ENCODE results near the gene CCDC30.
A peak's percentile ranks its signal among the peaks of the same experiment; 100 is the strongest.
"Not testable (repeated sequence)": the region's sequence is repeated elsewhere in the genome, so short reads cannot be mapped to it uniquely, and the experiment has no call there.

CCDC30 gene

DNA sequence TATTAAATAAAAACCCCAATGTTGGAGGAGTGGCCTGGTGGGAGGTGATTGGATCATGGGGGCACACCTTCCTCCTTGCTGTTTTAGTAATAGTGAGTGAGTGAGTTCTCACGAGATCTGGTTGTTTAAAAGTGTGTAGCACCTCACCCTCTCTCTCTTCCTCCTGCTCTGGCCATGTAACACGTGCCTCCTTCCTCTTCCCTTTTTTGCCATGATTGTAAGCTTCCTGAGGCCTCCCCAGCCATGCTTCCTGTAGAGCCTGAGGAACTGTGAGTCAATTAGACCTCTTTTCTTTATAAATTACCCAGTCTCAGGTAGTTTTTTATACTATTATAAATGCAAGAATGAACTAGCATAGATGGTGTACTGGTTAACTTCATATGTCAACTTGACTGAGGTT is 68.0 kb downstream of the CCDC30 start:
- DNase-seq: no peak

DNA sequence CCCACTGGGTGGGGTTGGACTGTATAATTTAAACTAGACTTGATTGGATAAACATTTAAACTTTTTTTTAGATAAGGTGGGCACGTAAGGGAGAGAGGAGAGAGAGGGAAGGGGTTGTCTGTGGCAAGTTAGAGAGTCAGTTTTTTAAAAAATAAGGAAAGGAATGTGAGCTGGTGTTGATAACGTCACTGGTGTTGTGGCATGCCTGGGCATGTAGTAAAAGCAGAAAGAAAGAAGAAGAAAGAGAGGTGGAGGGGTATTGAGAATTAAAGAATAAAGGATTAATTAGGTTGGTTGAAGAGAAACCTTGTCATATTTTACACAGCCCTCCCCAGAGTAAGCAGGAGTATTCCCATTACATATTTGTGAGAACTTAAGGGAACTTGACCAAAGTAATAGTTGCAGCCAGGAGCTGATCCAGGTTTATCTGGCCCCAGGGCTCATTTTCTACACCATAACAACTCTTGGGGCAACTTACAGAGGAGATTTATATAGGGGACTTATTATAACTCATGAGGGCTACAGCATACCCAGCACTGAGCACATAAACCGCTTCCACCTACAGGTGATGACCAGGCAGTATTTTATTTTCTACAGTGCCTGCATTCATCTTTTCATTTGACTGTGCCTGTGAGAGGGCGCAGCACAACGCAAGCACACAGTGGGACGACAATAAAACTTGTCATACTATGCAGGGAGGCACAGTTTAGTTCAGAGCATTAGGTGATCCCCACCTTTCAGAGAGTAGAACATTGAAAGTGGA is 70.2 kb downstream of the CCDC30 start:
- no peak for DNase-seq

- DNase-seq: no peak
Measured at GRCh38 chr1:42541104-42541503, 78.0 kb downstream of the CCDC30 start.

GRCh38 chr1:42551180-42551579 is 88.1 kb downstream of the CCDC30 start:
- DNase-seq: peak; percentile 67 to 71 (median 69)

DNA sequence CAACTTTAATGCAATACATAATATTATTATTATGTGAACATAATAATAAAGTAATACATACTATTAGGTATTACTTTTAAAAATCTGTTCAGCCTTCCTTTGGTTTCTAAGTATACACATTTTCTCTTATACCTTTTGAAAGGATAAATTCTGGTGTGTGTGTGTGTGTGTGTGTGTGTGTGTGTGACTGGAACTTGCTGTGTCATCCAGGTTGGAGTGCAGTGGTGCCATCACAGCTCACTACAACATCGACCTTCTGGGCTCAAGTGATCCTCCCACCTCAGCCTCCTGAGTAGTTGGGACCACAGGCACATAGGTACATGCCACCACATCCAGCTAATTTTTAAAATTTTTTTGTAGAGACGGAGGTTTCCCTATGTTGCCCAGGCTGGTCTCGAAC is 88.5 kb downstream of the CCDC30 start:
- no peak for DNase-seq

DNA sequence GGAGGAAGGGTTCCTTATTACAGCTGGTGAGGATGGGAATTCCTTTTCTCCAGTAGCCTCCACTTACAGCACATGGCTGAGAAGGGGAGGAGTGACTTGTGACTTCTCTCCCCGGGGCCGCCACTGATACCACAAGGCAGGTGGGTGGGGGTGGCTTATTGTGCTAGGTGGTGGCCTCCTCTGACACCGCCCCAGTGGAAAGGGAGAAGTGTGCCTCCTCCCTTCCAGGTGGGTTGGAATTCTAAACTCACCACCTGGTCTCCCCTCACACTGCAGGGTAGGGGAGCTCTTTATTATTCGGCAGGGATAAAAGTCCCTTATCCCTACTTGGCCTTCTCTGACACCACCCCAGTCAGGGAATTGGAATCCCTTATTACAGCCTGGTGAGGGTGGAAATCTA is 89.5 kb downstream of the CCDC30 start:
- DNase-seq: no peak

DNA sequence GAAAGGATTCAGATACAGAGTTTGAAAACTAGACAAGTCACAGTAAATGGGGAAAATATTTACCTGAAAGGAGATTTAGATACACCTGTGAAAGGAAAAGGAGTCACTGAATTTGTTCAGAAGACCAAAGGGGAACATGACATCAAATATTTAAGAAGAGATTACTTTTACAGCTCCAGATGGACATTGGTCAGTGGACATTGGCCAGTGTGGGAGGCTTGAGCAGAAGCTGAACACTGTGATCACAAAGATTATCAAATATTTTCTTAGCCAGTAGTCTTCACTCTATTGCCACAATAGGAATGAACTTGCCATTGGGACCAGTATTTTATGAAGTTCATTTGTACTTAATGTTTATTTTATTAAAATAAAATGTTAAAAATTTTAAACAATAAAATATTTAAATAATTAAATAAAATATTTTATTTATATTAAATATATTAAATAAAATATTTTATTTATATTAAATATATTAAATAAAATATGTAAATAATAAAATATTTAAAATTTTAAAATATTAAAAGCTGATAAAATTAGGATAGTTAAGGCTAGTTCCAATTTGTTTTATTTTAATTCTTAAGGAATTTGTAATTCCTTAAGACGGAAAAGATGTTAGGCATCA is 94.3 kb downstream of the CCDC30 start:
- no peak for DNase-seq

DNA sequence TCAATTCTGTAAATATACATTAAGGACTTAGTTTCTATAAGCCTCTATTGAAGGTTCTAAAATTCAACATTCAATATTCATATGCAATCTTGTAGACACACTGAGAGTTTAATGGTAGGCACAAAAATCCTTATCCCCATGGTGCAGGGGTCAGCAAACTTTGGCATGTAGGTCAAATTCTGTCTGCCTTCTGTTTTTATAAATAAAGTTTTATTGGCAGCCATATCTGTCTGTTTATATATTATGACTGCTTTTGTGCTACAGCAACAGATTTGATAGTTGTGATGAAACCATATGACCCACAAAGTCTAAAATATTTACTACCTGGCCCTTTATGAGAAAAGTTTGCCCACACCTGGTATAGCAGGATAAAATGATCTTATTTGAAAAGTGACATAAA is 104.0 kb downstream of the CCDC30 start:
- no peak for DNase-seq

- DNase-seq: no peak
Measured at GRCh38 chr1:42576935-42577334, 113.8 kb downstream of the CCDC30 start.

- DNase-seq: no peak
Measured at GRCh38 chr1:42586016-42586415, 122.9 kb downstream of the CCDC30 start.

GRCh38 chr1:42587753-42588152 is 124.7 kb downstream of the CCDC30 start:
- DNase-seq: no peak

DNA sequence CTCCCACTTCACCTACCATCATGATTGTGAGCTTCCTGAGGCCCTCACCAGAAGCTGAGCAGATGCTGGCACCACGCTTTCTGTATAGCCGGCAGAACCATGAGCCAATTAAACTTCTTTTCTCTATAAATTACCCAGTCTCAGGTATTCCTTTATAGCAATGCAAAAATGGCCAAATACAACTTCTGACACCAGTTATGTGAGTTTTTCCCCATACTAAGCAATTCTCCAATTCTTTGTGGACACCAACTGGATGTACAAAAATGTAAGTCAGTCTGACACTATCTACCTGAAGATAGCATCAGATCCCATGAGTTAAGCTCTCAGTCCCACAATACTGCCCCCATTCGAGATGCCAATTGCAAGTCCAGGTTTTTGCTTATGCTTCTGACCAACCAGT is 129.7 kb downstream of the CCDC30 start:
- DNase-seq: no peak

GRCh38 chr1:42593486-42594100 is 130.5 kb downstream of the CCDC30 start:
- no peak for DNase-seq

DNA sequence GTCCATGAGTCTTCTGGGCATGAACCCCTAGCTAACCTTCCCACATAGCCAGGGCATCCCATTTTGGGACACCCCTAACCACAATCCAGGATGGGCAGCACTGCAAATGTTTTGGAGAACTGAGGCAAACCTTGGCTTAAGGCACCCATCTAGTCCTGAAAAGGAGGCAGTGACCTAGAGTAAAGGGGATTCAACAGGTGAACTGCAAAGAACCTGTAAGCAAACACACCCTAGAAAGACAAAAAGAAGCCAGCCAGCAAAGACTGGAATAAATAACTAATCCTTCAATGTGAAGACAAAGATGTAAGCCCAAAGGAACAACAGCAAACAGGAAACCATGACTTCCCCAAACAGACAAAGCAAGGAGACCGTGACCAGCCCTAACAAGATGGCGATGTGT is 138.4 kb downstream of the CCDC30 start:
- no peak for DNase-seq

GRCh38 chr1:42613803-42614131 is 150.7 kb downstream of the CCDC30 start:
- DNase-seq: no peak

DNA sequence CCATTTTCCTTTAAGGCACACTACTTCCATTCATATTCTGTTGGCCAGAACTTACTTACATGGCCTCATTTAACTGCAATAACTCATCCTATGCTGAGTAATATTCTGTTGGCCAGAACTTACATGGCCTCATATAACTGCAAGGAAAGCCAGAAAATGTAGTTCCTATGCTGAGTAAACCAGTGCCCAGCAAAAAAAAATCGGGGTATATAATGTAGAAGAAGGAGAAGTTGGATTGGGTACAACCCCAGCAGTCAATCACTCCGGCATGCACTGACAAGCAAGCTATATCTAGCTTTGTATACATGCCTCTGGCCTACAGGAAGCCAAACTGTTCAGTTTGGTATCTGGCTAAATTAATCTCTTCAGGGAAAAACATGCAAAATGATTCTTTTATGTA is 155.8 kb downstream of the CCDC30 start:
- no peak for DNase-seq

DNA sequence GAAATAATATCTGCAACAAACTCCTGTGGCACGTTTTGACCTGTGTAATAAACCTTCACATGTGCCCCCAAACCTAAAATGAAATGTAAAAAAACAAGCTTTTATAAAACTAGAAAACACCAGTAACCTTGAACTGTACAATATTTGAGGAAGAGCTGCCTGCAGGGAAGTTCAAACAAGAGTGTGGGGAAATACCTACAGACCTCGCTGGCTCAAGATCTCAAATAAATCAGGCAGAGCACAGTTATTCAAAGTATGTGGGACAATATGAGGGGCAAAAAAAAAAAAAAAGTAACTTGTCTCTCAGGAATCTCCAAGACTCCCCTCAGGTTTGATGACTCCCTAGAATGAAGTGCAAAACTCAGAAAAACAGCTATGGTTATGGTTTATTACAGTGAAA is 157.2 kb downstream of the CCDC30 start:
- DNase-seq: no peak

GRCh38 chr1:42621180-42621579 is 158.1 kb downstream of the CCDC30 start:
- DNase-seq: not testable (repeated sequence)

DNA sequence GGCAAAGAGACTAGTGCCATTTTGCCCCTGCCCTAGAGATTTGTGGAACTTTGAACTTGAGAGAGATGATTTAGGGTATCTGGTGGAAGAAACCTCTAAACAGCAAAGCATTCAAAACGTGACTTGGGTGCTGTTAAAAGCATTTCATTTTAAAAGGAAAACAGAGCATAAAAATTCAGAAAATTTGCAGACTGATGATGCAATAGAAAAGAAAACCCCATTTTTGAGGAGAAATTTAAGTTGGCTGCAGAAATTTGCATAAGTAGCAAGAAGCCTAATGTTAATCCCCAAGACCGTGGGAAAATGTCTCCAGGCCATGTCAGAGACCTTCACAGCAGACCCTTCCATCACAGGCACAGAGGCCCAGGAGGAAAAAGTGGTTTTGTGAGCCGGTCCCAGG is 164.1 kb downstream of the CCDC30 start:
- DNase-seq: not testable (repeated sequence)

DNA sequence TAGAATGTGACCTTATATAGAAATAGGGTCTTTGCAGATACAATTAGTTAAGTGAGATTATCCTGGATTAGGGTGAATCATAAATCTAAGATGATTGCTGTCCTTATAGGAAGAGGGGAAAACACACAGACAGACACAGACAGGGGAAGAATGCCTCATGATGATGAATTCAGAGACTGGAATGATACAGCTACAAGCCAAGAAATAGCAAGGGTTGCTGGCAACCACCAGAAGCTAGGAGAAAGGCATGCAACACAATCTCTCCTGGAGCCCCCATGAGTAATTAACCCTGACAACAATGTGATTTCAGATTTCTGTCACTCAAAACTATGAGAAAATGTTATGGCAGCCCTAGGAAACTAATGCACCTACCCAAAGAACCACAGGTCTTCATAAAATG is 176.0 kb downstream of the CCDC30 start:
- no peak for DNase-seq

- DNase-seq: peak; percentile 67 to 77 (median 77)
Measured at GRCh38 chr1:42646056-42646455, 183.0 kb downstream of the CCDC30 start.

- no peak for DNase-seq
Measured at GRCh38 chr1:42657201-42657600, 194.1 kb downstream of the CCDC30 start.

DNA sequence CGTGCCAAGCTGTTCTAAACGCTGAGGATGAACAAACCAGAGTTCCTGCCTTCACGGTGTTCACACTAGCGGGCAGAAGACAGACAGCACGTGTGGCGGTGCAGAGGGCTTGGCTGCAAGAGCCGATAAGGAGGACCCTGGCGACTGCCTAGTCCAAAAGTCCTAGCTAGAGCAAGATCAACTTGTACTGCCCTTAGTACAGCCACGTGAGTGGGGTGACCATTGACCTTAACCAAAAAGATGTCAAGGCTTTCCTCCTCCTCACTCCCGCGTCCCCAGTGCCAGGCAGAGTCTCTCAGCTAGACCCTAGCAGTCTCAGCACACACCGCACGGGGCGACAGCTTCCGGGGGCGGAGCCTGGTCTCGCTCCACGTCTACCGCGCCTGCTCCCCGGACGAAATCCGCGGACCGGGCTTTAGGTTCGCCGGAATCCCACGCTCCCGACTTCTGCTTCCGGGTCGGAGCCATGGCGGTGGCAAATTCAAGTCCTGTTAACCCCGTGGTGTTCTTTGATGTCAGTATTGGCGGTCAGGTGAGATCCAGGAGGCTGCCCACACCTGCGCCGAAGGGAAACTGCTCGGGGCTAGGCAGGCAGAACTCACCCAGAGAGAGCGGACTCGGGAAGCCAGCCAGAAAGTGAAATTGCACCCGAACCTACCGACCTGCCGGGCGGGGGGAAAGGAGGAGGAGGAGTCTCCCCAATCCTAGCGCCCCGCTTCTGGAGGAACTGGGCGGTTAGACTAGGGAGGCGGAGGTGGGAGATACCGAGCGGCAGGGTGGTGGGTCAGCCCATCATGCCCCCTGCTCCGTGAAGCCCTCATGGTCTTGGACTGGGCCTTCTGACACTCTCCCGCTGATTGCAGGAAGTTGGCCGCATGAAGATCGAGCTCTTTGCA is 195.1 kb downstream of the CCDC30 start, which contains the start of gene PPIH:
Gene PPIH, plus strand, starts transcription at position 443 of the 896 bp plus-strand sequence. Its CDS starts 24 bp downstream, at position 467.
- peak; percentile 95 to 97 (median 97) for DNase-seq
